D721Med (cell line): ENCODE measurements around the gene ENAH.

Experiments used
- DNase-seq: peaks from one replicate; pipeline ENCODE4 v3.0.0; 2011; ENCODE audit warnings: low spot score; ENCODE audit not compliant: insufficient read length
- FAIRE-seq: peaks from 2 replicates; lab custom pipeline; 2011; peaks lifted over from hg19 to GRCh38; lab: Jason Lieb, UNC
- CTCF ChIP-seq: IDR thresholded peaks from 2 replicates; pipeline ENCODE4 v1.5.1; 2012; ENCODE audit warnings: mild to moderate bottlenecking, control low read depth; ENCODE audit not compliant: insufficient read depth; ENCODE audit errors: missing control alignments

Gene ENAH

GRCh38 chr1:225493591-225494246 lies 159.2 kb downstream of the ENAH start:
- DNase-seq (no peak), FAIRE-seq (no peak)
- no peak for TF ChIP-seq CTCF

- DNase-seq (no peak), FAIRE-seq (peak; percentile 56)
- TF ChIP-seq CTCF = no peak
Measured at GRCh38 chr1:225488676-225489075, 164.2 kb downstream of the ENAH start.

GRCh38 chr1:225486856-225487255 lies 166.1 kb downstream of the ENAH start:
- DNase-seq = no peak
- FAIRE-seq = peak; percentile 38
- TF ChIP-seq CTCF = no peak

GRCh38 chr1:225485991-225486530 lies 166.9 kb downstream of the ENAH start:
- FAIRE-seq (no peak), DNase-seq (no peak)
- TF ChIP-seq CTCF = no peak

- FAIRE-seq = no peak
- DNase-seq = no peak
- TF ChIP-seq CTCF = no peak
Measured at GRCh38 chr1:225485226-225485625, 167.7 kb downstream of the ENAH start.

DNA sequence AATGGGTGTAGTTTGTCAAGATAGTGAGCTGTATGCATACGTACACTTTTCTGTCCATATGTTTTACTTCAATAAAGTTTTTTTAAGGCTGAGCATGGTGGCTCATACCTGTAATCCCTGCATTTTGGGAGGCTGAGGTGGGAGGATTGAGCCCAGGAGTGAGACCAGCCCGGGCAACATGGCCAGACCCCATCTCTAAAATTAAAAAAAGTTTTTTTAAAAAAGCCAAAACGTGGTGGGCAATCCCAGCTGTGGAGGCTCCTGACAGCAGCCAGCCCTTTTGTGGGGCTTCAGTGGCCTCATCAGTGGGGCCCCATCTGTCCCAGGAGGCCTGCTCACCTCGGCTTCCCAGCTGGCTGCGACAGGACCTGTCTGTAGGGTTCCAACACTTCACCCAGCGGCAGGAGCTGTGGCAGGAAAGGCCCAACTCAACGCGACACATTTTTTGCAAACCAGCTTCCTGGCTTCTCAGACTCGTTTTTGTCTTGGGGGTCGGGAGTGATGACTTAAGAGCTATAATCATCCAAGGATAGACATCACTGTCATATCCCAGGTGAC lies 168.2 kb downstream of the ENAH start:
- DNase-seq = no peak
- FAIRE-seq = no peak
- TF ChIP-seq CTCF = no peak
